ENCODE measurements around the gene PRMT7.

GRCh38 chr16:68286153-68287074 lies 24.4 kb upstream of the PRMT7 start:
- TF ChIP-seq CTCF (conservative IDR thresholded peaks at IDR 0.05; ENCODE audit: low read length): no peak
- TF ChIP-seq EZH2phosphoT487 (IDR thresholded peaks at IDR 0.05; ENCODE audit: borderline replicate concordance, low read depth, low read length): no peak

All from OCI-LY7 (cell line).